Peyer's patch (tissue), 4 donors: ENCODE measurements around the gene MAP3K5. TPM values are rescaled to one million over a fixed set of nuclear protein-coding genes. Genes with fewer than 3 reads are reported as not detected.

Experiments used
- DNase-seq, 3 donors: peaks; one replicate each; pipeline ENCODE4 v3.0.0-alpha.2; 2017 to 2019
- H3K27ac ChIP-seq, 4 donors: fragments of 200-600 bp; sonication (generic); one replicate each; pipeline ENCODE4 v1.5.1; 2016 to 2019
- H3K27me3 ChIP-seq, 2 donors: fragments of 200-600 bp; sonication (generic); one replicate each; pipeline ENCODE4 v1.5.1; 2019
- H3K36me3 ChIP-seq, 3 donors: fragments of 200-600 bp; sonication (generic); one replicate each; pipeline ENCODE4 v1.5.1; 2016 to 2019
- H3K4me1 ChIP-seq, 4 donors: fragments of 200-600 bp; sonication (generic); one replicate each; pipeline ENCODE4 v1.5.1; 2016 to 2019
- H3K4me3 ChIP-seq, 4 donors: fragments of 200-600 bp; sonication (generic); 1 replicate in 3 of 4; 2 replicates in 1 of 4; pipeline ENCODE4 v1.5.1; 2016 to 2019; ENCODE audit warnings: mild to moderate bottlenecking in 1 of 4
- H3K9me3 ChIP-seq, 4 donors: fragments of 200-600 bp; sonication (generic); one replicate each; pipeline ENCODE4 v1.5.1; 2016 to 2019; ENCODE audit warnings: mild to moderate bottlenecking in 1 of 4
- CTCF ChIP-seq, 6 experiments: fragments of 450-650 bp in 4 of 6; fragments of 200-600 bp in 2 of 6; sonication (generic) in 1 of 6; IDR thresholded peaks; one replicate each; pipeline ENCODE4 v1.5.1; 2017 to 2019; ENCODE audit warnings: antibody characterized with exemption in 6 of 6, mild to moderate bottlenecking in 3 of 6, moderate library complexity in 1 of 6
- POLR2A ChIP-seq, 2 donors: fragments of 450-650 bp; IDR thresholded peaks; one replicate each; pipeline ENCODE4 v1.5.1; 2017; ENCODE audit warnings: antibody characterized with exemption in 2 of 2, mild to moderate bottlenecking in 2 of 2, moderate library complexity in 2 of 2
- total RNA-seq, 4 donors: library from RNA; depleted of rRNA; stranded (reverse); fragments of >200 nt; gene quantifications; one replicate each; pipeline ENCODE4 v1.1.0, GENCODE V29; 2016

Gene MAP3K5
- total RNA-seq, 4 donors from 2014 or later, result 14.2 to 46.2 (median 23.2) TPM

- H3K27me3 ChIP-seq, result no peaks in the 10 kb centered on the region
- H3K4me1 ChIP-seq, result peaks cover 0 to 7% (median 0%) of the 10 kb centered on the region in 4 donors
- no peaks in the 10 kb centered on the region for H3K9me3 ChIP-seq
- H3K36me3 ChIP-seq, result peaks cover 0 to 3% (median 0%) of the 10 kb centered on the region in 3 donors
- TF ChIP-seq POLR2A (IDR thresholded peaks at IDR 0.05) (no peak), CTCF (IDR thresholded peaks at IDR 0.05) (no peak)
- no peak overlapping the region for H3K27ac ChIP-seq
- no peak overlapping the region for H3K4me3 ChIP-seq
- no peak for DNase-seq
Observed at GRCh38 chr6:136703331-136703865, 88.9 kb downstream of the MAP3K5 start.

GRCh38 chr6:136701045-136701444, 91.2 kb downstream of the MAP3K5 start:
- H3K27me3 ChIP-seq, result no peaks in the 10 kb centered on the region
- H3K4me1 ChIP-seq, result peaks cover 0 to 7% (median 0%) of the 10 kb centered on the region in 4 donors
- H3K9me3 ChIP-seq, result no peaks in the 10 kb centered on the region
- H3K36me3 ChIP-seq, result peaks cover 0 to 9% (median 0%) of the 10 kb centered on the region in 3 donors
- H3K4me3 ChIP-seq, result no peak overlapping the region
- DNase-seq, result no peak
- no peak for TF ChIP-seq CTCF (IDR thresholded peaks at IDR 0.05)
- no peak for TF ChIP-seq POLR2A (IDR thresholded peaks at IDR 0.05)
- H3K27ac ChIP-seq, result no peak overlapping the region

GRCh38 chr6:136699358-136699757, 92.9 kb downstream of the MAP3K5 start:
- no peak for DNase-seq
- peaks cover 0 to 14% (median 0%) of the 10 kb centered on the region in 3 donors for H3K36me3 ChIP-seq
- H3K4me3 ChIP-seq, result no peak overlapping the region
- no peak overlapping the region for H3K27ac ChIP-seq
- no peak for TF ChIP-seq POLR2A (IDR thresholded peaks at IDR 0.05)
- no peak for TF ChIP-seq CTCF (IDR thresholded peaks at IDR 0.05)
- H3K27me3 ChIP-seq, result no peaks in the 10 kb centered on the region
- H3K4me1 ChIP-seq, result peaks cover 0 to 7% (median 0%) of the 10 kb centered on the region in 4 donors
- no peaks in the 10 kb centered on the region for H3K9me3 ChIP-seq

GRCh38 chr6:136696783-136697364, 95.4 kb downstream of the MAP3K5 start:
- no peaks in the 10 kb centered on the region for H3K27me3 ChIP-seq
- peaks cover 0 to 19% (median 0%) of the 10 kb centered on the region in 3 donors for H3K36me3 ChIP-seq
- H3K4me1 ChIP-seq, result peaks cover 0 to 7% (median 0%) of the 10 kb centered on the region in 4 donors
- H3K27ac ChIP-seq, result no peak overlapping the region
- no peak for DNase-seq
- no peak overlapping the region for H3K4me3 ChIP-seq
- TF ChIP-seq CTCF (IDR thresholded peaks at IDR 0.05) (no peak), POLR2A (IDR thresholded peaks at IDR 0.05) (no peak)
- H3K9me3 ChIP-seq, result no peaks in the 10 kb centered on the region

GRCh38 chr6:136696238-136696637, 96.0 kb downstream of the MAP3K5 start:
- Histone ChIP-seq H3K4me1 (peaks cover 0 to 3% (median 0%) of the 10 kb centered on the region in 4 donors), H3K27ac (no peak overlapping the region), H3K36me3 (peaks cover 0 to 19% (median 0%) of the 10 kb centered on the region in 3 donors), H3K27me3 (no peaks in the 10 kb centered on the region), H3K9me3 (no peaks in the 10 kb centered on the region), H3K4me3 (no peak overlapping the region)
- no peak for TF ChIP-seq CTCF (IDR thresholded peaks at IDR 0.05)
- no peak for TF ChIP-seq POLR2A (IDR thresholded peaks at IDR 0.05)
- DNase-seq, result no peak
